MV-4-11 (cell line): ENCODE data around the gene THRB.

ENCODE experiments used
- DNase-seq: peaks from one replicate; lab custom pipeline; 2025; lab: John Stamatoyannopoulos, UW

THRB gene

DNA sequence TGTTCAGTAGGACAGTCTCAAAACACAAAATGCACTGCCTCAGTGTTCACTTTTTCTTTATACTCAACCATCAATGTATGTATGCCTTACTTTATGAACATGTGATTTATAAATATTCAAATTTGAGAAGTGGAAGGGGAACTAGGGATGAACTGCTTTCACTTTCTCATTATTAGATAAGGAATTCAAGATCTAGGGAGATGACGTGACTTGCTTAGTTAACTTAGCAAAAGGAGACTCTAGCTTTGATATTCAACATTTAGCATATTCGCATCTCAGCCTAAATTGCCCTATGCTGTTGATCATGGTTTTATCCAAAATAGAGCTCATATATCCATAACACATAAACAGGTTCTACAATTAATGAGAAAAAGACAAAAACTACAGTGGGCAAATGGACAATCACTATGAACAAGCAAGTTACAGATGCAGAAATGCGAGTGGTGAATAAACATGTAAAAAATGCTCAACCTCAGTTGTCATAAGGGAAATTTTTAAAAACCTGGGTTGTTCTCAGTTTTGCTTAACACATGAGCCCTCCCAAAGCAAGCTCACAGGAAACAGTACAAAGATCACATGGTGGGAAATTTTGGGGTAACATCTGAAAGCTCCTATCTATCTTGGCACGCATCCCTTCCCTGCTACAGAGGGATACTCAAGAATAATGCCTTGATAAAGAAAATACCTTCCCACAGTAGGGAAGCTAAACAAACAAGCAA, 269.8 kb downstream of the THRB start:
- DNase-seq = no peak

DNA sequence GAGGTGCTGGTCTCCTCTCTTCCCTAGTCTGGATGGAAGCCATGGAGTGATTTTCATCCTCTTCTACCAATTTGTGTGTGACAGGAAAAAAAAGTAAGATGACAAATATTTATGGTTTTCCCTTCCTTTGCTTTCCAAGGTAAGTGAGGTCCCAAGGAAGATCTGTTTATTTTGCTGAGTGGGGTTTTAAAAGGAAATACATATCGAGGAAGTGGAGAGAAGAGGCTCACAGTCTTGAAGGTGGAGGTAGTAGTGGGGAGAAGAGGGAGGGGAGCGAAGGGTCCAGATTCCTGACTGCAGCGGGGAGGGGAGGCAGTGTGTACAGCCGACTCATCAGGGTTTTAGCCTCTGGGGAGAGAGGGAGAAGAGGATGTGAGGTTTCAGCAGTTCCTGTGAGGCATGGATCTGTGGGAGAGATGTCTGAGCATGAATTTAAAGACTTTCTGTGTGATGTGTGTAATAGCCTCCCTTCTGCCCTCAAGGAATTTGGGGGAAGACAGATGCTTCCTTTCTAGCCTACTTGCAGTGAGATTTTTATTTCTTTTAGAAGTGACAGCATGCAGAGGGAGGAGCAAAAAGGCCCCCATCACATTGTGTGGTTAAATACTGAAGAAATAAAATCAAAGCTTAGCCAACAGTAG, 272.4 kb downstream of the THRB start:
- no peak for DNase-seq

DNA sequence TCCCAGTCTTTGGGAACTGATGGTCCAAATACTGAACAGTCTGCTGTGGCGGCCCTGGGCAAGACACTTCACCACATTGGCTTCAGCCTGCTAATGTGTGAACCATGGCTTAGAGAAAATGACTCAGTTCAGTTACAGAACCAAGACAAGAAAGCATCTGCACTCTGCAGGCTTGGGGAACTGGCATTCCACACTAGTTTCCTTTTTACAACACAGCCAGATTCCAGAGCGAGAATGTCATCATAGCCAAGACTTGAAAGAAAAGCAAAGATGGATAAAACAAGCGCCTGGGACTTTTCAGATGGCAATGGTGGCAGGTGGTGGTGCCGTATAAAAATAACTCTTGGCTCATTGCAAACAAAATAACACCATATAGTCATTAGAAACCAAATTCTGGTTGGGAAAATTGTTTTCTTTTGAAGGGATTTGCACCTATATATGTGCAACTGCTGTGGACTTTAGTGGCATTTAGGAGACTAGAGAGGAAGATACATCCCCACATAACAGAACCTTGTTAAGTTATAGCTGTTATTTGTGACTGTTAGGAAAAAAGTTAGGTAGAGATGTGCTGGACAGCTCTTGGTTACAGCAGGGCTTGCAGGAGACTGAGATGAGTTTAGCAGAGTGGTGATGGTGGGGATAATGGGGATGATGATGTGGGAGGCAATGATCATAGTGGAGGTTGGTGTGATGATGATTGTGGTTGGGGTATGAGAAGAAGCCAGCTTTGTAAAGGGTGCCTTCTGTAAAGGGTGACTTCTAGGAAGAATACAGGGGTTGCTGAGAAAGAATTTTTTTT, 273.6 kb downstream of the THRB start:
- no peak for DNase-seq

DNA sequence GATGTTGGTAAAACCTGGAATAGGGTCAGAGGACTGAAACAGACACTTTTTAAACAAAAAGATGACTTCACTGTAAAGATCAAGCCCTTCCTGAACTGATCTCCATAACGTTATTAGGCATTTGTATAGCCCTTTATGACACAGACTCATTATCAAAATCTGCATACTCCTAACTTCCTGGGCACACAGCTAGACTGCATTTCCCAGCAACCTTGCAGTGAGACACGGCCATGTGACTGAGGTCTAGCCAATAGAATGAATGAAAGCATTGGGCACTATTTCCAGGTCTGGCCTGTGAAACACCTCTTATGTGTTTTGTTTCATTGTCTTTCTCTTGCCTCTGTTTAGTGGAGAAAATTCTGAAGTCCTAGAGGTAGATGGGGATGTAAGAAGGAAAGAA, 279.1 kb downstream of the THRB start:
- no peak for DNase-seq

DNA sequence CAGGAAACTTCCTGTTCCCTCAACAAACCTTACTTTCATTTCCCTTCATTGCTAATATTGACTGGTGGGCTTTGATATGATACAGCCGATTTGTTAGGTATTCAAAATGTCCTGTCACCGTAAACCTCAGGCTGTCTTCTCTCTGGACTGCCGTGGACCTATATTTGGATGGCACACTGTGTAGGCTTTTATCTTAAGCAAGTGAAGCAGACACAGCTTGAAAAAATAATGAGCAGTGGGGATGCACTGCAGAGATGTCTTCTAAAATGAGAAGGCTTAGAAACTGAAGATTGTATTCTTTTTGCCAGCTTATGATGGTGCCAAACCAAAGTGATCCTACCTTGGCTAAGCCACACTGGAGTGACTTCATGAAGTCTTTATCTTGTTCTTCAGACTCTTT, 283.3 kb downstream of the THRB start:
- no peak for DNase-seq

DNA sequence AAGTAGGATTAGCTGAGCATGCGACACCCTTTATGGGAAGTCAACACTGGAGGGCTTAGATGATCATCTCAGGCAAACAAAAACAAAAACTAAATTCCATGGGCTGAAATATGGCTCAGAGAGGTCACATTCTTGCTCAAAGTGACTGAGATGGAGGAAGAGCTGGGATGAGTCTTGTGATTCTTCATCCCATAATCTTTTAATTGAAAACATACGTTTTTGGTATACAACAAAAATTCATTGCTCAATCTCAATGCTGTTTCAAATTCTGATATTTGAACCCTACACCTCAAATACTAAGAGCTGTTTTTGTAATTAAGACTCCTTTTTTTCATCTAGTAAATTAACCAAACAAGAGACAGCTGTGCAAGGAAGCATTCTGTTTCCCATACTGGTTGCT, 292.6 kb downstream of the THRB start:
- DNase-seq = no peak

DNA sequence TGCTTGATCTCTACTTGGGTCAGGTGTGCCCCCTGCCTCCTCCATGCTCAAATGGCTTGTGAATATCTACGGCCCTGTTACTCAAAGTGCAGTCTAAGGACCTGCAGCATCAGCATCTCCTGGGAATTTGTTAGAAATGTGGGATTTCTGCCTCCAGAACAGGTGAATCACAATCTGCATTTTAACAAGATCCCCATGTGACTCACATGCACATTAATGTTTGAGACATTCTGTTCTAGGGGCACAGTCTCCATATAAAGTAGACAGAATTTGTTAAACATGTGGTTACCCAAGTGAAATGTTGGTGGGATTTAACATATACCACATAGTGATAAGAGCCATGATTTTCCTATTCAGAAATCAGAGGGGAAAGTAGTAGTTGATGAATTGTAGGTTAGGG, 293.3 kb downstream of the THRB start:
- DNase-seq = no peak

DNA sequence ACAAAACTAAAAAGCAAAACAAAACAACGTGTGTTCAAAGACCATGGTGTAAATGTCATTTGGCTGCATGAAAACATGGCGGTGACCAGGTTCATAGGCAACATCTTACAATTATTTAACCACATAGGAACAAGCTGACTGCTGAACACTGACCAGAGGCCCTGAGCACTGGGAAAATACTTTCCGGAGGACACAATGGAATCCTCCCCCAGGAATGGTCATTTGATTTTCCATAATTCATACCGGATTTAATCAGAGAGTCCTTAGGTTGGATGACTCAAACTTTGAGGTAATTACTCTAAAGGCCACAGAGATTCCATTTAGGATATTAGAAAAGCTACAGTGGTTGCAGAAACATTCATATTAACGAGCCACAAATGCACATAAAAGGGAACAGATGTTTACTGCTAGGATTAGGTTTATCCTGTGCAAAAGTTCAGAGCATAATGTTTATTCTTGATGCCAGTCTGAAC, 294.8 kb downstream of the THRB start:
- no peak for DNase-seq

DNA sequence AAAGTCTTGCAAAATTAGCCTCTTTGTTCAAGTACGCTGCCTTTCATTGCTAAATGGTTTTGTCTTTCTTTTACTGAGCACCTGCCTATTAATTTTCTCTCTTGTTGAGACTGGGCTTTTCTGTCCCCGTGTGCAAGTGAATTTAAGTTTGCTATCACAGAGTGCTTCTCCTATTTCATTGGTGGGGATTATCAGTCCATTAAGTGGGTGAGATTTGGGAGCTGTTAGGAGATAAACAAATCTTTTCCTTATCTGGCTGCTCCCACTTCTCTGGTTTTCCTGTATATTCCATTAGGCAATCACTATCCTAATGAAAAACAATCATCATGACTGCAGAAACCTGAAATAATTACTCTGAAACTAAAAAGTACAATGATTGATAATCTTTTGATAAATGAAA, 295.4 kb downstream of the THRB start:
- DNase-seq = no peak

DNA sequence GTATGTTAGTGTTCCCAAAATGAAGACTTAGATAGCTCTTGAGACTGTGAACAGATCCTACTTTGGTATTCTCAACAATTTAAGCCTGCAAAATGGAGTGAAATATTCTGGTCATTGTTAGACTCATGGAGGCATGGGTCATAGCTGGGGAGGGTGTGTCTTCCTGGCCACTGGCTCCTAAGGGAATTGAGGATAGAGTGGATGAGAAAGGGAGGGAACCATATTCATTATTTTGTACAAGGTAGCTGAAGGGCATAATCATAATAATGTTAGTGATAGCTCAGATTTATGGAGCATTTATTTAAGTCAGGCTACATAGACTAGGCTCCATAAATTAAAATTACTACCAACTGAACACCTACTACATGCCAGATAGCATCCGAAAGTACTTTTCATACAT, 295.9 kb downstream of the THRB start:
- DNase-seq = no peak

DNA sequence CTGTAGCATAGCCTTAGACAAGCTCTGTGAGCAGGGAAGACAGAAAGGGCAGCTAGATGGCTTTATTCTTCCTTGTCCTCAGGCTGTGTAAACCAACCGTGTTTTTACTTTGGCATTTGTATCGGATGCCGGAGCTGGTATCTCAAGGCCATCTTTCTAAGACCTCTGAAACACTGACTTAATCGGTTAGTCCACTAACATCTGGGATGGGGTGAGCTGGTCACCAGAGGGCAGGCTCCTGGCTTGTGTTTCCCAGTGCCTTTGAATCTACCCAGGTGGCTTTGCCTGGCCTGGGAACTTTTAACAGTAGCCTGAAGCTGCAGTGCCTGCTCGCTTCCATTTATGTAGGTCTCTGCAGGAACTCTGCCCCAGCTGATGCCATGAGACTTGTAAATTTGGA, 296.8 kb downstream of the THRB start:
- DNase-seq = no peak

DNA sequence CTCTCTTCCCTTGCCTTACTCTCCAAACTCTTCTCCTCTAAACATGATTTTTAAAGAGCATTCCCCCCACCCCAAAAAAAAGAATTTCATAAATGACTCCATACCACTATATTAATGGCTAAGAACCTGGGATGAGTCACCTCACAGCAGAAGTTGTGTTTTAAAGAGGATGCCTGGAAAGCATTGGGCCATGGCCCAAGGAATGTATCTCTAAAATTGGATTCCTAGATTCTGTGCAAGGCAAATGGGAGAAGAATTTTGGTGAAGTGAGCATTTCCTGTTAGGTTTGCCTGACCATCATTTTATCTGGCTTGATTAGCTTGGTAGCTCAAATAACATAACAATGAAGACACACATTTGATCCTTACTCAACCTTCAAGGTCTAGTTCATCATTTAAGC, 298.1 kb downstream of the THRB start:
- no peak for DNase-seq

DNA sequence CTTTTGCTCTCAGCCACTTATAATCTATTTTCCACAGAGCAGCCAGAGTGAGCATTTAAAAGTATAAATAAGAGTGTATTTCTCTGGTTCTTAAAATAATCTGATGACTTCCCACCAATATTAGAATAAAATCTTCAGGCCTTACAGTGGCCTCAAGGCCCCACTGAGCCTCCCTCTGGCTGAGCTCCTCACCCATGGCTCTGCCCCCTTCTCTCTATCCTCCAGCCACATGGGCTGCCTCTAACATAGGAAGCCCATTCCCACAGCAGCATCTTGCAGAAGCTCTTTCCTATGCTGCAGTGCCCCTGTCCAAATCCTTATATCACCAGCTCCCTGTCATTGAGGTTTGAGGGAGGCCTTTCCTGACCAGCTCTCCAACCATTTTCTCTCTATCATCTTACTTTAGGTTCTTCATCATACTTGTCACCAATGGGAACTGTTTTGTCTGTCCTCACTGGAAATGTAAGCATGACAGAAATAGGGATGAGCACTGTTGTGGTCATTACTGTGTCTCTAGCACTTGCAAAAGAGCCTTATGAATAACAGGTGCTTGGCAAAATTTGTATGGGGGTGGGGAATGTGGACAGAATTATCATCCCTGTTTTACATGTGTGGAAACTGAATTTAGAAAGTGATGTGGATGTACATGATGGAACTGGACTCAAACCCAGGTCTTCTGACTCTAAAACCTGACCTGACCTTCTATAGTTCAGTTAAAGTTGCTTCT, 299.0 kb downstream of the THRB start:
- DNase-seq = no peak

DNA sequence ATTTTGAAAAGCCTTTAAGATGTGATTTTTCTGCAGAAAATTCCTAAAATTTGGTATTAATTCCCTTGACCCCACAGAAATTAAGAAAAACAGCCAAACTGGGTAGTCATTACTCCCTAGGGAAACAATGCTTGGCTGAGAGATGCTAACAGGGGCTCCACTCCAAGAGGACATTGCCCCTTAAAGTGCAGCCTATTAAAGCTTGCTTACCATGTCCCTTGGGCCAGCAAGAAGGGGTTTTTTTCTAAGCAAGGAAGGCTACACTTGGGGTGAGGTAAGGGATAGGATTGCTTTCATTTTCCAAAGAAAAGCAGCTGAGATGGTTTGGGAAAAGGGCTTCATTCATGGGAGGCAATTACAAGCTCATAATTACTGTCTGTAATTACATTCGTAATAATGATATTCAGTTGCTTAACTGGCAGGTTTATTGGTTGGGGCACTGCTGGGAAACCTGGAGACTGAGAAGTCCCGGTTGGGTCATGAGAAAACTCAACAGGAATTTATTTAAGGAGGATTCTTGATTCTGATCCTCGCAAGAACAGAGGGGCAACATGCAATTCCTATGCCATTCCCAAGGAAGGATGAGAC, 302.1 kb downstream of the THRB start:
- no peak for DNase-seq

DNA sequence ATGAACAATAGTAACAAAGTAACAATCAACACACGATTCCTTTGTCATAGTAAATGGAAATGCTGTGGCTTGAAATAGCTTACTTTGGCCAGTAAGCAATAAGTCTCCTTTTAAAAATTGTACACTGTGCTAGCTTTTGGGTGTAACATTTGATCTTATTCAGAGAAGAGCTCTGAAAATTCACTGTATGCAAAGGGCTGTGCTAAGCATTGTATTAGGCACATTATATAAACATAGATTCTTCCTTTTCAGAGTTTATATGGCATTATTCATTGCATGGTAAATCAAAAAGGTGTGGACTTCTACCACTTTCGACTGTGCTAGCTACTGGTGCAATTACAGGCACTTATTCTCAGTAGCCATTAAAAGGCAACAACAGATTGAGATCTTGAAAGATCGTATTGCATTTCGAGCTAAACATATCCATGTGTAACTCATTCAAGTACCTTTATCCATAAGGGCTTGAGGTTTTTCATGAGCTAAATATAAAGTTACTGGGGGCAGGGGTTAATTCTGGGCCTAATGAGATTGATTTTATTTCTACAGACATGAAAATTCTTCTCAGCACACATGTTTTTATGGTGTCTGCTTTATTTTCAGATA, 302.7 kb downstream of the THRB start:
- no peak for DNase-seq

DNA sequence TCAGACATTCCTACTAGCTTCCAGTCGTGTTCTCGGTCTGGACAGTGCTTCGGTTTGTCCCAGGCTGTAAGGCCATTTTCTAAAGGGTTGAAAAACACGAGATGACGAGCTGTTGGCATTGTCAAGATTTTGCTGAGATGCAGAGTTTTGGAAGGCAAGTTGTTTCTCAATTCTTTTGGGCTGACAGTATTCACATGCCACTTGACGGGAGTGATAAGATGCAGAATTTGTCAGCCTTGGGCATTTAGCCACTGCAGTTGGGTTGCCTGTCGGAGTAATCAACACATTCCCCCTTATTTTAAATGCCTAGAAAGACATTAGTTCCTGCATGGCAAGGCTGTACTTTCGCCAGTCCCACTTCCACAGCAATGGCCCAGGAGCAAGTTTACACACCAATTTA, 304.4 kb downstream of the THRB start:
- no peak for DNase-seq

DNA sequence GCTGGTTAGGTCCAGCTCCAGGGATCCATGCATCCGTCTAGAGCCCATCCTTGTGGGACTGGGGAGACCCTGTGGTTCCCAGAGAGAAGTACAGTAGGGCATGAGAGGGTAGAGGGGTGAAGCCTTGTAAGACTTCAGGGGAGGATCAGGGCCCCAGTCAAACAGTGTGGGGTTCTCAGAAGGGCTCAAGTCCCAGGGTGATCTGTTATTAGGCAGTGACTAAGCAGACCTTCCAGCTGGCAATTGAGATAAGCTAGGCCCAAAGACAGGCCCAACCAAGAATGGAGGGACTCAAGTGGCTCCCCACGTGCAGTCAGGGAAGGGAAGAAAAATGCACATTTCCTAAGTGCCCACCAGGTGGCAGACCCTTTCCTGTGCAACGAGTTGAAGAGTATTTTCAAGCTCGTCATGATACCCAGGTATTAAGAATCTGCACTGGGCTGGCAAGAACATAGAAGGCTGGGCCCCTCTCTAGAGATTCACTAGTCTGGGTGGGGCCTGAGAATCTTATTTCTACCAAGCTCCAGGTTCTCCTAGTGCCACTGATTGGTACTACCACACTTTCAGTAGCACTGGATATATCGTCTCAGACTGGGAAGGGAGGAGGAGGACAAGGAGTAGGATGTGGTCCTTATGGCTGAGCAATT, 308.8 kb downstream of the THRB start:
- DNase-seq = no peak

DNA sequence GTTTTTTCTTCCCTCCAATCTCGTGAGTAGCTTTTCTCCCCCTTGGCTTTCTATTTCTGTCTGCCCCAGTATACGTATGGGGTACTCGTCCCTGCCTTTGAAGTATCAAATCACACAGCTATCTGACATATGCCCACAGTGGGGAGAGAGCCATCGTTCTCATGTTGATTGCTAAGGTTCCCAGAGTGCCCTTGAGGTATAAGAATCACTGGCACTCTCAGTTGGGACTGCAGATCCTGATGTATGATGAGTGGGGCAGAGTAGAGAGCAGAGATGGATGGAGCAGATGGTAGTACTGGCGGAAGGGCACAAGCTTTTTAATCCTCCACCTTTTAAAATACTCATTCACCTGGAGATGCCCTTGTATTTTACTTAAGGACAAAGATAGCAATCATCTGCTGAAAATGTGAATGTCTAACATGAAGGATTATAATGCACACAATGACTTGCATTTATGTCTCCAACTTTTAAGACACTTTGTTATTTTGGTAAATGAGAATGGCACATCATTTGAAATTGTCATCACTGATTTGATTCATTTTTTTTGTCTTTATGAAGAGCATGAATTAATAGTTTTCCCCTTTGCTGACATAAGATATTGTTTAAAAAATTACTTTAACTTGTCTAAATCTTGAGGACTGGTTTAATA, 310.0 kb downstream of the THRB start:
- DNase-seq = no peak

DNA sequence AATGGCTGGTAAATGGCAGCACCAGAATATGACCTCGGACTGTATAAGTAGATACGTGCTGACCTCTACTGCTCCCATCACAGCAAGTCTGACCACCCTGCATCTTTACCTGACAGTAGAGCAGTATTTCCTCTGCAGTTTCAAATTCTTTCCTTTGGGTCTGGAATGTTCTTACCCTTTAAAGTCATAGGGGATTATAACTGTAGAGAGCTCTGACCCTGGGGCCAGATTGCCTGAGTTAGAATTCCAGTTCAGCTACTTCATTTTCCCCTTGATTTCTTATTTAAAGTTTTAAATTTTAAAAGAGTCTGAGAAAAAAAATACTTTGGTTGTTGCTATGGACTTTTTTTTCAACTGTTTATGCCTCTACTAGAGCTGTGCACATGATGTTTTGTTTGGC, 311.9 kb downstream of the THRB start:
- no peak for DNase-seq

DNA sequence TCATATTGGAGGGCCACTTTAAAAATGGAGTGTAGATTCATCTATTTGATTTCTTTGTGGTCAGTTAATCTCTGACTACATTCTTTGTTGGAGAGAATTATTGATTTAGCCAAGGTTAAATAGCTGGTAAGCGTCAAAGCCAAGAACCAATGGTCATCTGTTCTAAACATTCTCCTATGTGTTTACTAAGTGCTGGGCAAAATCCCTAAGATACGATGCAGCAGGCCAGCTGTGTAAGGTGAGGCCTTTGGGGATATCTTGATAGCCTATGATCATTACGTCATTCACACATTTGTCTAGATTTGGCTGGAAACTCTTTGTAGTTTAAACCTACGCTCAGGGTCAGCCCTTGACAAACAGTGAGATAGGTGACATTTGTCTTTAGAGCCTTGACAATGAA, 313.4 kb downstream of the THRB start:
- no peak for DNase-seq

DNA sequence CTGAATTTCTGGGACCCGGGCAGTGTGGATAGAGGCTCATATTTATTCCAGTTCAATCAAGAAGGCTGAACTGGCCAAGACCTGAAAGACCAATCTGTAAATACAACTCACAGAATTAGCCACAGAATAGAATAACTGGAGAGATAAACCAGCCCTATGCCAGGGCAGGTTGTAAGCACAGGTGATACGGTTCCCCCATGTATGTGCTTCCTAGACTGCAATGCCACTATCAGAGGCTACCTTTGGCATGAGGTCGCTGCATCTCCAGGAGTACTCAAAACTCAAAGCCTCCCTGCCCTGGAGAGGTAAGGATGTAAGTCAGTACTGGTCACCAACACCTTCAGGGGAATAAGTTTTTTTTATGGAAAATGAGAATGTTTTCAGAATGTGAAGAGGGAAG, 314.0 kb downstream of the THRB start:
- no peak for DNase-seq
